A549 (cell line): ENCODE data around the gene NAP1L4. TPM values are rescaled to one million over a fixed set of nuclear protein-coding genes. Genes with fewer than 3 reads are reported as not detected.

Experiments
- ATAC-seq, 2 experiments: fragments of 200-7000 bp in 1 of 2; fragments of >200 bp in 1 of 2; cut with Nextera tagmentation in 1 of 2; cut with Tn5 transposase in 1 of 2; 3 replicates each; pipeline versions ENCODE4 v1.8.0 to v1.9.1; 2018 to 2020; ENCODE audit warnings: mild to moderate bottlenecking in 1 of 2, moderate library complexity in 1 of 2
- CTCF ChIA-PET: fragments of 300-600 bp; sonication (Branson Sonifier 250); formaldehyde crosslinking; extraction: SDS; loops from one replicate; lab custom pipeline; 2021; ENCODE audit warnings: antibody characterized with exemption, inconsistent platforms; lab: Yijun Ruan, JAX
- POLR2A ChIA-PET: fragments of 350-600 bp; formaldehyde crosslinking; extraction: SDS; loops from one replicate; lab custom pipeline; 2021; ENCODE audit warnings: antibody characterized with exemption, inconsistent platforms; lab: Yijun Ruan, JAX
- DNase-seq, 2 experiments: peaks; one replicate each; pipeline versions ENCODE4 v3.0.0 to v3.0.0-alpha.2; 2011 to 2016; ENCODE audit warnings: low read depth in 1 of 2, low spot score in 1 of 2
- FAIRE-seq: peaks from 2 replicates; lab custom pipeline; 2011; peaks lifted over from hg19 to GRCh38; lab: Jason Lieb, UNC
- H3K27ac ChIP-seq, 2 experiments: fragments of >200 bp; sonication (Bioruptor Twin); formaldehyde crosslinking; 3 replicates each; pipeline ENCODE4 v1.5.1; 2016 to 2017
- H3K4me1 ChIP-seq: fragments of >200 bp; sonication (Bioruptor Twin); formaldehyde crosslinking; 3 replicates; pipeline ENCODE4 v1.6.1; 2016
- H3K4me2 ChIP-seq: fragments of >200 bp; sonication (Bioruptor Twin); formaldehyde crosslinking; 3 replicates; pipeline ENCODE4 v1.6.1; 2016
- H3K4me3 ChIP-seq: fragments of >200 bp; sonication (Bioruptor Twin); formaldehyde crosslinking; 3 replicates; pipeline ENCODE4 v1.5.1; 2016
- H3K9me3 ChIP-seq: fragments of >200 bp; sonication (Bioruptor Twin); formaldehyde crosslinking; 3 replicates; pipeline ENCODE4 v1.6.1; 2016
- BCL3 ChIP-seq: fragments of >200 bp; sonication (Bioruptor Twin); formaldehyde crosslinking; IDR thresholded peaks from 3 replicates; pipeline ENCODE4 v1.6.1; 2016
- CBX8 ChIP-seq: fragments of 200-600 bp; sonication (generic); IDR thresholded peaks from 2 replicates; pipeline ENCODE4 v1.6.1; 2016
- CHD4 ChIP-seq: fragments of 200-600 bp; sonication (generic); IDR thresholded peaks from 2 replicates; pipeline ENCODE4 v1.6.1; 2016; ENCODE audit warnings: antibody characterized with exemption, mild to moderate bottlenecking, borderline replicate concordance
- E2F6 ChIP-seq: IDR thresholded peaks from 2 replicates; pipeline ENCODE4 v1.6.1; 2012; ENCODE audit warnings: low read depth, borderline replicate concordance
- ELK1 ChIP-seq: fragments of 150-350 bp; IDR thresholded peaks from 2 replicates; pipeline ENCODE4 v1.6.1; 2014; ENCODE audit warnings: low read depth, mild to moderate bottlenecking, low read length
- EP300 ChIP-seq, 2 experiments: fragments of >200 bp; sonication (Bioruptor Twin); formaldehyde crosslinking; IDR thresholded peaks; 2 replicates in 1 of 2; 3 replicates in 1 of 2; pipeline ENCODE4 v1.6.1; 2016 to 2017
- ESRRA ChIP-seq: fragments of 150-350 bp; IDR thresholded peaks from 2 replicates; pipeline ENCODE4 v1.6.1; 2014; ENCODE audit warnings: mild to moderate bottlenecking, low read length, borderline replicate concordance
- FOSB ChIP-seq: fragments of 250-450 bp; sonication (Bioruptor Pico); IDR thresholded peaks from 2 replicates; pipeline ENCODE4 v1.5.0; 2020; ENCODE audit warnings: mild to moderate bottlenecking, moderate library complexity
- FOSL2 ChIP-seq, 2 experiments: fragments of 450-650 bp in 1 of 2; fragments of >200 bp in 1 of 2; sonication (Bioruptor Twin) in 1 of 2; formaldehyde crosslinking; IDR thresholded peaks; 2 replicates each; pipeline versions ENCODE4 v1.5.0 to v1.6.1; 2016 to 2020; ENCODE audit warnings: mild to moderate bottlenecking in 1 of 2, moderate library complexity in 1 of 2
- FOXS1 ChIP-seq: fragments of 250-450 bp; sonication (Bioruptor Pico); IDR thresholded peaks from 2 replicates; pipeline ENCODE4 v1.5.0; 2020; ENCODE audit warnings: mild to moderate bottlenecking, moderate library complexity
- HDAC2 ChIP-seq: fragments of 200-600 bp; sonication (generic); IDR thresholded peaks from 2 replicates; pipeline ENCODE4 v1.6.1; 2016
- HES2 ChIP-seq: fragments of >200 bp; sonication (Bioruptor Twin); formaldehyde crosslinking; IDR thresholded peaks from 2 replicates; pipeline ENCODE4 v1.6.1; 2016
- HEYL ChIP-seq: fragments of 250-450 bp; sonication (Bioruptor Pico); IDR thresholded peaks from 2 replicates; pipeline ENCODE4 v1.8.0; 2021; ENCODE audit warnings: mild to moderate bottlenecking, moderate library complexity
- HMGXB4 ChIP-seq: fragments of 250-450 bp; sonication (Bioruptor Pico); IDR thresholded peaks from 2 replicates; pipeline ENCODE4 v1.5.0; 2021; ENCODE audit warnings: mild to moderate bottlenecking, moderate library complexity, borderline replicate concordance
- HOXA7 ChIP-seq: fragments of 250-450 bp; sonication (Bioruptor Pico); IDR thresholded peaks from 2 replicates; pipeline ENCODE4 v1.5.0; 2020; ENCODE audit warnings: mild to moderate bottlenecking, moderate library complexity
- HOXB13 ChIP-seq: fragments of 250-450 bp; sonication (Bioruptor Pico); IDR thresholded peaks from 2 replicates; pipeline ENCODE4 v1.5.0; 2020; ENCODE audit warnings: low read depth, mild to moderate bottlenecking, moderate library complexity
- JUN ChIP-seq, 2 experiments: fragments of >200 bp; sonication (Bioruptor Twin); formaldehyde crosslinking; IDR thresholded peaks; 2 replicates in 1 of 2; 3 replicates in 1 of 2; pipeline ENCODE4 v1.6.1; 2016 to 2017
- JUNB ChIP-seq: fragments of >200 bp; sonication (Bioruptor Twin); formaldehyde crosslinking; IDR thresholded peaks from 2 replicates; pipeline ENCODE4 v1.6.1; 2016
- MAX ChIP-seq: IDR thresholded peaks from 2 replicates; pipeline ENCODE4 v1.6.1; 2012
- NR3C1 ChIP-seq: fragments of >200 bp; sonication (Bioruptor Twin); formaldehyde crosslinking; IDR thresholded peaks from 3 replicates; pipeline ENCODE4 v1.6.1; 2017
- PBX3 ChIP-seq: IDR thresholded peaks from 2 replicates; pipeline ENCODE4 v1.6.1; 2012
- PHF8 ChIP-seq: fragments of 200-600 bp; sonication (generic); IDR thresholded peaks from 2 replicates; pipeline ENCODE4 v1.6.1; 2016; ENCODE audit warnings: low read depth, mild to moderate bottlenecking, antibody characterized with exemption, moderate library complexity, borderline replicate concordance
- POLR2A ChIP-seq: IDR thresholded peaks from 2 replicates; pipeline ENCODE4 v1.6.1; 2012; ENCODE audit warnings: mild to moderate bottlenecking, low read length
- POLR2AphosphoS2 ChIP-seq: conservative IDR thresholded peaks from 2 replicates; pipeline ENCODE4 v1.6.1; 2012; ENCODE audit warnings: low read length, improper control_type of control experiment, inconsistent platforms
- SREBF2 ChIP-seq: fragments of 450-650 bp; IDR thresholded peaks from 2 replicates; pipeline ENCODE4 v1.6.1; 2014; ENCODE audit warnings: mild to moderate bottlenecking, moderate library complexity
- TP53 ChIP-seq: fragments of 250-450 bp; sonication (Bioruptor Pico); IDR thresholded peaks from 2 replicates; pipeline ENCODE4 v1.5.0; 2021; ENCODE audit warnings: mild to moderate bottlenecking, moderate library complexity
- ZFP36 ChIP-seq: fragments of 450-650 bp; IDR thresholded peaks from 2 replicates; pipeline ENCODE4 v1.6.1; 2014; ENCODE audit warnings: borderline replicate concordance; ENCODE audit not compliant: partially characterized antibody
- ZNF302 ChIP-seq: fragments of 250-450 bp; sonication (Bioruptor Pico); IDR thresholded peaks from 2 replicates; pipeline ENCODE4 v1.9.0; 2021; ENCODE audit warnings: inconsistent platforms, mild to moderate bottlenecking, moderate library complexity
- ZSCAN20 ChIP-seq: fragments of 250-450 bp; sonication (Bioruptor Pico); IDR thresholded peaks from 2 replicates; pipeline ENCODE4 v1.8.0; 2022; ENCODE audit warnings: mild to moderate bottlenecking, moderate library complexity
- WGBS: methylation state at CpG from one replicate; pipeline ENCODE4 v1.1.6; 2017; ENCODE audit errors: missing lambda C conversion rate; 5-methylcytosine and 5-hydroxymethylcytosine counted together
- polyA plus RNA-seq, 4 experiments: library from polyadenylated mRNA; depleted of rRNA in 3 of 4; stranded (reverse); fragments of >200 nt; fragmentation: RNase III in 1 of 4; extraction: RNeasy Plus Mini Kit Qiagen cat#74134 plus additional on column Dnase treatment in 1 of 4; gene quantifications; 2 replicates in 3 of 4; 3 replicates in 1 of 4; pipeline ENCODE4 v1.2.3, GENCODE V29; 2011 to 2017

The NAP1L4 gene
- polyA plus RNA-seq, 2 of the 4 experiments (the other 2 are of a cell fraction): 132 to 148 TPM

GRCh38 chr11:2901854-2902783 lies 90.0 kb downstream of the NAP1L4 start:
- TF ChIP-seq CBX8: no peak
- no peak for TF ChIP-seq ZSCAN20
- TF ChIP-seq HOXB13: no peak
- TF ChIP-seq NR3C1: no peak
- TF ChIP-seq EP300 (IDR thresholded peaks at IDR 0.05): no peak
- no peak for TF ChIP-seq PBX3
- TF ChIP-seq E2F6: 0 out of 2 replicates have a peak, but pooled peaks have one; percentile 50
- no peak for TF ChIP-seq JUNB
- no peak for TF ChIP-seq HDAC2
- peak; percentile 31 to 60; a peak in 3 of 5 replicates for TF ChIP-seq JUN (IDR thresholded peaks at IDR 0.05)
- 0 out of 2 replicates have a peak, but pooled peaks have one; percentile 18 for TF ChIP-seq PHF8
- TF ChIP-seq MAX: peak; percentile 38
- TF ChIP-seq HOXA7 (CRISPR knock-in tag): peak; percentile 41; the same call in 1 of the 2 replicates
- TF ChIP-seq POLR2A: peak; percentile 37
- no peak for FAIRE-seq
- peak; percentile 69 to 88 for ATAC-seq
- H3K4me3 ChIP-seq: peak overlapping the region; percentile 90
- peak overlapping the region; percentile 98 for H3K4me2 ChIP-seq
- peak; percentile 94 to 95 for DNase-seq
- 7% methylated on average over 15 of the region's 58 CpGs for WGBS
- H3K4me1 ChIP-seq: peaks cover 38% of the 10 kb centered on the region
- POLR2A ChIA-PET: interaction anchor here (0.6 to 4.4 kb wide), 6 partner anchors 10 to 525 kb away, joined by 3 to 74 read pairs (median 7); partner anchors contain the start of gene PHLDA2
- CTCF ChIA-PET: interaction anchor here (0.9 to 7.3 kb wide), 6 partner anchors 10 to 483 kb away, joined by 4 to 90 read pairs (median 25); partner anchors contain the start of gene PHLDA2
- peak overlapping the region; percentile 97 to 98 for H3K27ac ChIP-seq
- no peaks in the 10 kb centered on the region for H3K9me3 ChIP-seq

- CTCF ChIA-PET: interaction anchor here (4.8 to 7.3 kb wide), 3 partner anchors 10 to 369 kb away, joined by 44 to 90 read pairs (median 60); partner anchors contain the start of gene PHLDA2
- 92% methylated on average over 16 of the region's 16 CpGs for WGBS
- POLR2A ChIA-PET: interaction anchor here (0.6 to 4.4 kb wide), 2 partner anchors 15 to 28 kb away, joined by 5 to 74 read pairs; partner anchors contain the start of gene PHLDA2
- TF ChIP-seq ELK1 (no peak), ESRRA (no peak), HES2 (no peak), HMGXB4 (CRISPR knock-in tag) (no peak), SREBF2 (no peak), ZSCAN20 (no peak), TP53 (CRISPR knock-in tag) (no peak), FOSL2 (IDR thresholded peaks at IDR 0.05) (no peak), FOSL2 (CRISPR knock-in tag; IDR thresholded peaks at IDR 0.05) (no peak), BCL3 (no peak), HEYL (CRISPR knock-in tag) (no peak), ZFP36 (no peak), FOSB (CRISPR knock-in tag) (no peak), FOXS1 (CRISPR knock-in tag) (no peak), ZNF302 (CRISPR knock-in tag) (no peak), PHF8 (no peak), POLR2AphosphoS2 (no peak), CHD4 (no peak)
Measured at GRCh38 chr11:2901196-2901796, 90.8 kb downstream of the NAP1L4 start.

More at GRCh38 chr11:2901196-2901796, 90.8 kb downstream of the NAP1L4 start:
- H3K4me2 ChIP-seq: peak overlapping the region; percentile 98
- H3K4me1 ChIP-seq: peaks cover 38% of the 10 kb centered on the region
- FAIRE-seq (no peak), ATAC-seq (peak; percentile 0 to 1; a peak in 2 of 6 replicates), DNase-seq (no peak)
- peak overlapping the region; percentile 97 to 98 for H3K27ac ChIP-seq
- no peaks in the 10 kb centered on the region for H3K9me3 ChIP-seq
- H3K4me3 ChIP-seq: peak overlapping the region; percentile 90
